ENCODE measurements around the gene UGT2B7.

The UGT2B7 gene

DNA sequence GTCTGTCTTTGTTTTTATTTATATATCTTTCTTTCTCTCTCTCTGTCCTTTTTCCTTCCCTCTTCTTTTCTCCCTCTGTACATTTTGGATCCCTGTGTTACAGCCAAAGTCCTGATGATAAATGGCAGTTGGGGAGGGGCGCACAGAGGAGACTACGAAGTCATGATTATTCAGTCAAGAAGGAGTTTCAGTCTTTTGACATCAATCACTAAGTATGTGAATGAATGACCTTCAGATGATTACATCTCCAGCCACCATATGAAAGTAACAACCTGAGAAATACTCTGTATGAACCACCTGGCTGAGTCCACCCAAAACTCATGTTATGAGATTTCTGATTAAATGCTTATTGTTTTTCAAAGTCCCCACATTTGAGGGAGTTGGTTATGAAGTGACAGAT lies 45.0 kb downstream of the UGT2B7 start:
- H3K9me2 ChIP-seq (replicated peaks; ENCODE audit: insufficient read depth, low read length): no peaks in the 10 kb centered on the region
- H3K36me3 ChIP-seq (ENCODE audit: low read length): no peaks in the 10 kb centered on the region
- H3K9me3 ChIP-seq (ENCODE audit: insufficient read depth, low read length): no peaks in the 10 kb centered on the region
- no peaks in the 10 kb centered on the region for H3F3A ChIP-seq (ENCODE audit: insufficient read depth)
- no peak overlapping the region for H3K4me2 ChIP-seq (ENCODE audit: low read depth, low read length, poor library complexity, severe bottlenecking)
- H3K79me2 ChIP-seq (ENCODE audit: insufficient read depth, low read length): no peaks in the 10 kb centered on the region
- no peaks in the 10 kb centered on the region for H4K20me1 ChIP-seq (ENCODE audit: low read depth, low read length)
- no peak overlapping the region for H3K9ac ChIP-seq (ENCODE audit: low read length)
- TF ChIP-seq EZH2phosphoT487 (conservative IDR thresholded peaks at IDR 0.05; ENCODE audit: low read length): no peak
- TF ChIP-seq, protein P1, sequence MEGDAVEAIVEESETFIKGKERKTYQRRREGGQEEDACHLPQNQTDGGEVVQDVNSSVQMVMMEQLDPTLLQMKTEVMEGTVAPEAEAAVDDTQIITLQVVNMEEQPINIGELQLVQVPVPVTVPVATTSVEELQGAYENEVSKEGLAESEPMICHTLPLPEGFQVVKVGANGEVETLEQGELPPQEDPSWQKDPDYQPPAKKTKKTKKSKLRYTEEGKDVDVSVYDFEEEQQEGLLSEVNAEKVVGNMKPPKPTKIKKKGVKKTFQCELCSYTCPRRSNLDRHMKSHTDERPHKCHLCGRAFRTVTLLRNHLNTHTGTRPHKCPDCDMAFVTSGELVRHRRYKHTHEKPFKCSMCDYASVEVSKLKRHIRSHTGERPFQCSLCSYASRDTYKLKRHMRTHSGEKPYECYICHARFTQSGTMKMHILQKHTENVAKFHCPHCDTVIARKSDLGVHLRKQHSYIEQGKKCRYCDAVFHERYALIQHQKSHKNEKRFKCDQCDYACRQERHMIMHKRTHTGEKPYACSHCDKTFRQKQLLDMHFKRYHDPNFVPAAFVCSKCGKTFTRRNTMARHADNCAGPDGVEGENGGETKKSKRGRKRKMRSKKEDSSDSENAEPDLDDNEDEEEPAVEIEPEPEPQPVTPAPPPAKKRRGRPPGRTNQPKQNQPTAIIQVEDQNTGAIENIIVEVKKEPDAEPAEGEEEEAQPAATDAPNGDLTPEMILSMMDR (IDR thresholded peaks at IDR 0.05; ENCODE audit: insufficient read depth, low read length, poor library complexity, severe bottlenecking): no peak
- H3K4me3 ChIP-seq (ENCODE audit: insufficient read depth, low read length, poor library complexity, severe bottlenecking): no peak overlapping the region
- H2AFZ ChIP-seq (ENCODE audit: low read depth, low read length, severe bottlenecking): no peak overlapping the region
- no peak overlapping the region for H3K27ac ChIP-seq (ENCODE audit: low read depth, low read length)
- H3K27me3 ChIP-seq (ENCODE audit: low read length): no peaks in the 10 kb centered on the region

DNA sequence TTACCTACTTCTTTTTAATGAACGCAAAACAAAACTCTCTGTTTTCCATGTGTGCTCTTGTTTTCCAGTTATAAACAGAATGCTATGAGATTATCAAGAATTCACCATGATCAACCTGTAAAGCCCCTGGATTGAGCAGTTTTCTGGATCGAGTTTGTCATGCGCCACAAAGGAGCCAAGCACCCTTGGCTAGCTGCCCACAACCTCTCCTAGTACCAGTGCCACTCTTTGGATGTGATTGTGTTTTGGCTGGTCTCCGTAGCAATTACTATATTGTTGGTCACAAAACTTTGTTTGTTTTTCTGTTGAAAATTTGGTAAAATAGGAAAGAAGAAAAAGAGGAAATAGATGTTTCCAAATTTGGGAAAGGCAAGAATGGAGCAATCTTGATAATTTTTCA lies 51.1 kb downstream of the UGT2B7 start:
- no peaks in the 10 kb centered on the region for H3K9me2 ChIP-seq (replicated peaks; ENCODE audit: insufficient read depth, low read length)
- H3K9me3 ChIP-seq (ENCODE audit: insufficient read depth, low read length): no peaks in the 10 kb centered on the region
- no peaks in the 10 kb centered on the region for H3K36me3 ChIP-seq (ENCODE audit: low read length)
- no peaks in the 10 kb centered on the region for H3K27me3 ChIP-seq (ENCODE audit: low read length)
- no peak overlapping the region for H3K9ac ChIP-seq (ENCODE audit: low read length)
- no peak overlapping the region for H3K4me2 ChIP-seq (ENCODE audit: low read depth, low read length, poor library complexity, severe bottlenecking)
- no peaks in the 10 kb centered on the region for H4K20me1 ChIP-seq (ENCODE audit: low read depth, low read length)
- H3F3A ChIP-seq (ENCODE audit: insufficient read depth): no peaks in the 10 kb centered on the region
- TF ChIP-seq, protein P1 (IDR thresholded peaks at IDR 0.05; ENCODE audit: insufficient read depth, low read length, poor library complexity, severe bottlenecking): no peak
- TF ChIP-seq EZH2phosphoT487 (conservative IDR thresholded peaks at IDR 0.05; ENCODE audit: low read length): no peak
- no peak overlapping the region for H3K27ac ChIP-seq (ENCODE audit: low read depth, low read length)
- H3K4me3 ChIP-seq (ENCODE audit: insufficient read depth, low read length, poor library complexity, severe bottlenecking): no peak overlapping the region
- no peaks in the 10 kb centered on the region for H3K79me2 ChIP-seq (ENCODE audit: insufficient read depth, low read length)
- H2AFZ ChIP-seq (ENCODE audit: low read depth, low read length, severe bottlenecking): no peak overlapping the region

DNA sequence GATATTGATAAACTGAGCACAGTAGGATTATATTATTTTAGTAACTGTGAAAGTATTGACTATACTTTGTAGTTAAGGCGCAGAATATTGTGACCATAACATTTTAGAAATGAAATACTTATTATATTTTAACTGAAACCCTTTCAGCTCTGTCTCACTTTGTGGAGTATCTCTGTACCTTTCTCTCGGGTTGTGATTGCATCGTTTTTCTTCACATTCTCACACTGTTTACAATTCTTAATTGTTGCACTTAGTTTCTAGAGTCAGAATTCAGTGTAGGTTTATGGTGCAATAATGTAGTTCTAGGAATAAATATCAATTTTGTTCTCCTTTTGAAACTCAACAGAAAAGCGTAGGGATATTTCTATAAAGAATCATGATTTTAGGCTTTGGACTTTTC lies 57.7 kb downstream of the UGT2B7 start:
- Histone ChIP-seq H3K36me3 (ENCODE audit: low read length) (no peaks in the 10 kb centered on the region), H3K79me2 (ENCODE audit: insufficient read depth, low read length) (no peaks in the 10 kb centered on the region), H3K9me2 (replicated peaks; ENCODE audit: insufficient read depth, low read length) (no peaks in the 10 kb centered on the region), H3F3A (ENCODE audit: insufficient read depth) (no peaks in the 10 kb centered on the region), H3K9ac (ENCODE audit: low read length) (no peak overlapping the region), H4K20me1 (ENCODE audit: low read depth, low read length) (no peaks in the 10 kb centered on the region), H2AFZ (ENCODE audit: low read depth, low read length, severe bottlenecking) (no peak overlapping the region), H3K9me3 (ENCODE audit: insufficient read depth, low read length) (no peaks in the 10 kb centered on the region), H3K27me3 (ENCODE audit: low read length) (no peaks in the 10 kb centered on the region), H3K4me2 (ENCODE audit: low read depth, low read length, poor library complexity, severe bottlenecking) (no peak overlapping the region), H3K4me3 (ENCODE audit: insufficient read depth, low read length, poor library complexity, severe bottlenecking) (no peak overlapping the region), H3K27ac (ENCODE audit: low read depth, low read length) (no peak overlapping the region)
- TF ChIP-seq, protein P1 (IDR thresholded peaks at IDR 0.05; ENCODE audit: insufficient read depth, low read length, poor library complexity, severe bottlenecking): no peak
- no peak for TF ChIP-seq EZH2phosphoT487 (conservative IDR thresholded peaks at IDR 0.05; ENCODE audit: low read length)

Measured in SU-DHL-6 (cell line).